Activated B cell treated with CpG ODN at 0.5 μM for 24 hours (primary cell): ENCODE results near the gene G6PD. TPM values are rescaled to one million over a fixed set of nuclear protein-coding genes. Genes with fewer than 3 reads are reported as not detected.

Source experiments
- ATAC-seq: fragments of 200-7000 bp; cut with Tn5 transposase; one replicate; pipeline ENCODE4 v1.10.0; 2021; ENCODE audit warnings: low read depth, mild to moderate bottlenecking, moderate library complexity
- CTCF ChIA-PET: fragments of 350-600 bp; sonication (Branson Sonifier 250); formaldehyde crosslinking; loops from one replicate; lab custom pipeline; 2021; ENCODE audit warnings: antibody characterized with exemption; lab: Charles Lee
- POLR2A ChIA-PET: fragments of 350-600 bp; sonication (Branson Sonifier 250); formaldehyde crosslinking; loops from one replicate; lab custom pipeline; 2021; ENCODE audit warnings: antibody characterized with exemption; lab: Charles Lee
- DNase-seq: peaks from one replicate; pipeline ENCODE4 v3.0.0; 2022
- H3K27ac Mint-ChIP-seq: one replicate; pipeline ENCODE4 v1.8.0; 2020; ENCODE audit warnings: mixed read lengths
- H3K27me3 Mint-ChIP-seq: one replicate; pipeline ENCODE4 v1.8.0; 2021; ENCODE audit warnings: mixed read lengths
- H3K36me3 Mint-ChIP-seq: one replicate; pipeline ENCODE4 v1.8.0; 2021; ENCODE audit warnings: low read depth, mixed read lengths
- H3K4me1 Mint-ChIP-seq: one replicate; pipeline ENCODE4 v1.8.0; 2021; ENCODE audit warnings: mixed read lengths
- H3K4me3 Mint-ChIP-seq: one replicate; pipeline ENCODE4 v1.8.0; 2020; ENCODE audit warnings: mild to moderate bottlenecking, mixed read lengths
- H3K9me3 Mint-ChIP-seq: one replicate; pipeline ENCODE4 v1.8.0; 2020; ENCODE audit warnings: mixed read lengths
- CTCF ChIP-seq: fragments of 200-600 bp; IDR thresholded peaks from one replicate; pipeline ENCODE4 v1.8.0; 2022; ENCODE audit warnings: antibody characterized with exemption, mild to moderate bottlenecking
- intact Hi-C: fragments of 100-400 bp; cut with micrococcal nuclease; formaldehyde crosslinking; loops from one replicate; pipeline ENCODE4 v1.15.1; 2024
- total RNA-seq: library from RNA; stranded (reverse); gene quantifications from 2 replicates; pipeline ENCODE4 v1.2.3, GENCODE V29; 2022

Gene G6PD
- total RNA-seq, 1 donor from 2014 or later, result 84.6 TPM

GRCh38 chrX:154539077-154539476 lies 7.6 kb downstream of the G6PD start:
- Mint-ChIP-seq H3K4me1 (peaks cover 22% of the 10 kb centered on the region), H3K27ac (no peak overlapping the region), H3K4me3 (no peak overlapping the region), H3K9me3 (no peaks in the 10 kb centered on the region), H3K27me3 (no peaks in the 10 kb centered on the region), H3K36me3 (peaks cover 21% of the 10 kb centered on the region)
- DNase-seq (no peak), ATAC-seq (no peak)
- POLR2A ChIA-PET, result no interaction called here
- intact Hi-C loops, result no loop called here
- CTCF ChIA-PET, result no interaction called here
- TF ChIP-seq CTCF, result no peak

- Mint-ChIP-seq H3K27ac (no peak overlapping the region), H3K4me1 (peaks cover 3% of the 10 kb centered on the region), H3K27me3 (no peaks in the 10 kb centered on the region), H3K9me3 (no peaks in the 10 kb centered on the region), H3K36me3 (peaks cover 39% of the 10 kb centered on the region), H3K4me3 (no peak overlapping the region)
- intact Hi-C loops, result loop anchor here (2.0 kb wide), 3 partner anchors 219 to 569 kb away; no protein-coding TSS in a partner anchor
- TF ChIP-seq CTCF, result no peak
- ChIA-PET CTCF (interaction anchor here (1.5 kb wide), 1 partner anchor 163 kb away, joined by 8 read pairs; no protein-coding TSS in a partner anchor), POLR2A (no interaction called here)
- ATAC-seq, result no peak
- no peak for DNase-seq
These were observed 10.8 kb downstream of the G6PD start for GRCh38 chrX:154535892-154536291.

DNA sequence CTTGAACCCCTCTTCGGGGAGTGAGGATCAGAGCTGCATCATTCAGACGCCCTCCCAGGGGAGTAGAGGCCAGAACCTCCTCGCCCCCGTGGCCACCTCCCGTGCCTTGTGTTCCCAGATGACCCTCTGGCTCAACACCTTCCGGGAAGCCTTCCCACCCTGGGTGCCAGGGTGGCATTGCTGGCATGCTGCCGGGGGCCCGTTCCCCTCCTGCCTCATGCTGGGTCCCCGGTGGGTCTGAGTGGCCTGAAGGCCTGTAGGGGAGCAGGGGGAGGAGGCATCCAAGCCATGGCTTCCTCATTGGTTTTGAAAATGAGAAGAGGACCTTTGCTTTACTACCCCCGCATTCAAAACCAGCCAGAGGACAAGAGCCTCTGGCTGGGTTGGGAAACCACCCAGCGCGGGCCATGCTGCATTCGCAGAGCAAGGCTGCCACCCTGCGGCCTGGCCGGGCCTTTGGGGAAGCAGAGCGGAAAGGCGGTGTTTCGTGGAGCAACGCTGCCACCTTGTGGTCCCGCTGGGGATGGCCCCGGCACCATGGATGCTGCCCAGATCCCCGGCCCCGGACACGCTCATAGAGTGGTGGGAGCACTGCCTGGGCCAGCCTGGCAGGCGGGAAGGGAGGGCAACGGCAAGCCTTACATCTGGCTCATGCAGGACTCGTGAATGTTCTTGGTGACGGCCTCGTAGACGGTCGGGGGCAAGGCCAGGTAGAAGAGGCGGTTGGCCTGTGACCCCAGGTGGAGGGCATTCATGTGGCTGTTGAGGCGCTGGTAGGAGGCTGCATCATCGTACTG lies 11.9 kb downstream of the G6PD start:
- no peaks in the 10 kb centered on the region for H3K27me3 Mint-ChIP-seq
- ATAC-seq (peak; percentile 96), DNase-seq (peak; percentile 77)
- H3K27ac Mint-ChIP-seq, result peak overlapping the region; percentile 50
- H3K4me3 Mint-ChIP-seq, result no peak overlapping the region
- TF ChIP-seq CTCF, result peak; percentile 30
- intact Hi-C loops, result loop anchor here (1.0 to 5.0 kb wide), 5 partner anchors 137 to 568 kb away; partner anchors contain the start of gene RPL10
- ChIA-PET POLR2A (interaction anchor here (1.8 kb wide), 1 partner anchor 137 kb away, joined by 5 read pairs; no protein-coding TSS in a partner anchor), CTCF (interaction anchor here (0.9 kb wide), 1 partner anchor 8 kb away, joined by 4 read pairs; no protein-coding TSS in a partner anchor)
- peaks cover 40% of the 10 kb centered on the region for H3K36me3 Mint-ChIP-seq
- peaks cover 3% of the 10 kb centered on the region for H3K4me1 Mint-ChIP-seq
- no peaks in the 10 kb centered on the region for H3K9me3 Mint-ChIP-seq

GRCh38 chrX:154532690-154533089 lies 14.0 kb downstream of the G6PD start:
- Mint-ChIP-seq H3K4me1 (peaks cover 4% of the 10 kb centered on the region), H3K27ac (no peak overlapping the region), H3K9me3 (no peaks in the 10 kb centered on the region), H3K4me3 (no peak overlapping the region), H3K36me3 (peaks cover 36% of the 10 kb centered on the region), H3K27me3 (no peaks in the 10 kb centered on the region)
- POLR2A ChIA-PET, result interaction anchor here (1.0 to 1.4 kb wide), 4 partner anchors 42 to 865 kb away, joined by 3 to 4 read pairs (median 4); partner anchors contain the start of gene SLC10A3
- TF ChIP-seq CTCF, result no peak
- CTCF ChIA-PET, result interaction anchor here (1.1 kb wide), 1 partner anchor 159 kb away, joined by 5 read pairs; no protein-coding TSS in a partner anchor
- no peak for DNase-seq
- no peak for ATAC-seq
- intact Hi-C loops, result loop anchor here (5.0 kb wide), 1 partner anchor 135 kb away; the partner anchor contains the start of gene RPL10

DNA sequence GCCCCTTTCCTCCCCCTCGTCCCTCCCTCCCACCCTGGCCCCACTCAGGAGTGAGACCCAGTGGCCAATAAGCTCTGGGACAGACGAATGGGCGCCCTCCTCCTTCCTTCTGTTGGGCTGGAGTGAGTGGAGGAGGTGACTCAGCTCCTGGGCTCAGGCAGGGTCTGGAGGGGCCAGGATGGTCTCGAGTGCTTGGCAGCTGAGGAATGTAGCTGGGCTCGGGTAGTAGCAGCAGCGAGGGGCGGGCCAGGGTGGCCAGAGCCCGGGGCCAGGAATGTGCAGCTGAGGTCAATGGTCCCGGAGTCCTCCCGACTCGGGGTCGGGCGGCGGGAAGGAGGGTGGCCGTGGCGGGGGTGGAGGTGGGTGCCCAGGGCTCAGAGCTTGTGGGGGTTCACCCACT lies 15.0 kb downstream of the G6PD start:
- no peak for TF ChIP-seq CTCF
- Mint-ChIP-seq H3K27ac (no peak overlapping the region), H3K36me3 (peaks cover 34% of the 10 kb centered on the region), H3K4me1 (peaks cover 14% of the 10 kb centered on the region), H3K27me3 (no peaks in the 10 kb centered on the region), H3K9me3 (no peaks in the 10 kb centered on the region), H3K4me3 (no peak overlapping the region)
- ChIA-PET POLR2A (interaction anchor here (0.8 to 1.3 kb wide), 3 partner anchors 41 to 162 kb away, joined by 4 to 6 read pairs (median 4); partner anchors contain the start of gene SLC10A3), CTCF (interaction anchor here (1.1 kb wide), 1 partner anchor 158 kb away, joined by 5 read pairs; no protein-coding TSS in a partner anchor)
- ATAC-seq (no peak), DNase-seq (no peak)
- intact Hi-C loops, result loop anchor here (5.0 kb wide), 1 partner anchor 134 kb away; the partner anchor contains the start of gene RPL10
